Mesenchymal stem cell (in vitro differentiated cells and primary cell): ENCODE measurements around the gene LARGE1.
A peak's percentile ranks its signal among the peaks of the same experiment; 100 is the strongest.

Experiments used
- DNase-seq: peaks from one replicate; pipeline ENCODE4 v3.0.0-alpha.2; 2013
- H2AFZ ChIP-seq: one replicate; pipeline ENCODE4 v1.6.1; 2013; ENCODE audit warnings: low read depth, mild to moderate bottlenecking, control low read depth, inconsistent platforms, low read length, moderate library complexity
- H2AK5ac ChIP-seq: 2 replicates; pipeline ENCODE4 v1.6.1; 2013; ENCODE audit warnings: low read length, moderate library complexity, mild to moderate bottlenecking, inconsistent platforms; ENCODE audit not compliant: severe bottlenecking
- H2BK120ac ChIP-seq: one replicate; pipeline ENCODE4 v1.6.1; 2013; ENCODE audit warnings: low read depth, mild to moderate bottlenecking, inconsistent platforms, low read length, moderate library complexity
- H2BK12ac ChIP-seq, 2 experiments: one replicate each; pipeline ENCODE4 v1.6.1; 2013; ENCODE audit warnings: inconsistent platforms in 2 of 2, low read length in 2 of 2, mild to moderate bottlenecking in 2 of 2, moderate library complexity in 2 of 2, control low read depth in 1 of 2
- H2BK15ac ChIP-seq: one replicate; pipeline ENCODE4 v1.6.1; 2013; ENCODE audit warnings: mild to moderate bottlenecking, low read depth, inconsistent platforms; ENCODE audit not compliant: poor library complexity, severe bottlenecking
- H2BK5ac ChIP-seq: 2 replicates; pipeline ENCODE4 v1.6.1; 2013; ENCODE audit warnings: low read depth, mild to moderate bottlenecking, low read length, control low read depth, inconsistent platforms; ENCODE audit not compliant: poor library complexity, severe bottlenecking
- H3K14ac ChIP-seq, 2 experiments: one replicate each; pipeline ENCODE4 v1.6.1; 2013; ENCODE audit warnings: inconsistent platforms in 2 of 2, low read length in 2 of 2, control low read depth in 1 of 2, mild to moderate bottlenecking in 1 of 2, moderate library complexity in 1 of 2
- H3K18ac ChIP-seq, 2 experiments: one replicate each; pipeline ENCODE4 v1.6.1; 2013; ENCODE audit warnings: inconsistent platforms in 2 of 2, low read length in 2 of 2, control low read depth in 1 of 2, low read depth in 1 of 2, mild to moderate bottlenecking in 1 of 2
- H3K23ac ChIP-seq, 2 experiments: one replicate each; pipeline ENCODE4 v1.6.1; 2013; ENCODE audit warnings: inconsistent platforms in 2 of 2, low read length in 2 of 2, mild to moderate bottlenecking in 2 of 2, moderate library complexity in 2 of 2, control low read depth in 1 of 2
- H3K27ac ChIP-seq: 2 replicates; pipeline ENCODE4 v1.5.1; 2013; ENCODE audit warnings: mild to moderate bottlenecking, moderate library complexity, low read length, control low read depth, inconsistent platforms; ENCODE audit not compliant: poor library complexity, severe bottlenecking
- H3K27me3 ChIP-seq, 2 experiments: 2 replicates each; pipeline versions ENCODE4 v1.6.1 to v1.7.0; 2013; ENCODE audit warnings: low read length in 2 of 2, mild to moderate bottlenecking in 2 of 2, moderate library complexity in 2 of 2, control low read depth in 1 of 2, inconsistent platforms in 1 of 2; ENCODE audit not compliant: control insufficient read depth in 1 of 2, insufficient read depth in 1 of 2
- H3K36me3 ChIP-seq, 2 experiments: 2 replicates each; pipeline versions ENCODE4 v1.6.1 to v1.7.0; 2013; ENCODE audit warnings: low read length in 2 of 2, control low read depth in 1 of 2, inconsistent platforms in 1 of 2, low read depth in 1 of 2, mild to moderate bottlenecking in 1 of 2; ENCODE audit not compliant: insufficient read depth in 2 of 2, control insufficient read depth in 1 of 2
- H3K4ac ChIP-seq, 2 experiments: one replicate each; pipeline ENCODE4 v1.6.1; 2013; ENCODE audit warnings: inconsistent platforms in 2 of 2, low read length in 2 of 2, mild to moderate bottlenecking in 2 of 2, moderate library complexity in 2 of 2, control low read depth in 1 of 2, low read depth in 1 of 2
- H3K4me1 ChIP-seq: 2 replicates; pipeline ENCODE4 v1.6.1; 2013; ENCODE audit warnings: low read depth, low read length, control low read depth; ENCODE audit not compliant: control insufficient read depth, insufficient read depth
- H3K4me2 ChIP-seq: 2 replicates; pipeline ENCODE4 v1.6.1; 2013; ENCODE audit warnings: low read length, mild to moderate bottlenecking, inconsistent platforms; ENCODE audit not compliant: poor library complexity, severe bottlenecking
- H3K4me3 ChIP-seq, 2 experiments: 2 replicates each; pipeline versions ENCODE4 v1.5.1 to v1.7.0; 2013; ENCODE audit warnings: low read length in 2 of 2, mild to moderate bottlenecking in 2 of 2, control low read depth in 1 of 2, low read depth in 1 of 2; ENCODE audit not compliant: insufficient read depth in 1 of 2
- H3K79me1 ChIP-seq: replicated peaks from 2 replicates; pipeline ENCODE4 v1.6.1; 2013; ENCODE audit warnings: mild to moderate bottlenecking, control low read depth, low read length, inconsistent platforms; ENCODE audit not compliant: poor library complexity, severe bottlenecking
- H3K9ac ChIP-seq: 2 replicates; pipeline ENCODE4 v1.7.0; 2013; ENCODE audit warnings: mild to moderate bottlenecking, low read length, moderate library complexity
- H3K9me3 ChIP-seq: 2 replicates; pipeline ENCODE4 v1.7.0; 2013; ENCODE audit warnings: mild to moderate bottlenecking, low read length; ENCODE audit not compliant: control insufficient read depth
- H4K8ac ChIP-seq: one replicate; pipeline ENCODE4 v1.6.1; 2013; ENCODE audit warnings: inconsistent platforms, mild to moderate bottlenecking, low read length, moderate library complexity
- H4K91ac ChIP-seq: one replicate; pipeline ENCODE4 v1.6.1; 2013; ENCODE audit warnings: mild to moderate bottlenecking, low read length, inconsistent platforms
- WGBS: methylation state at CpG from one replicate; pipeline ENCODE4 v1.1.7; 2013; ENCODE audit warnings: mixed read lengths; 5-methylcytosine and 5-hydroxymethylcytosine counted together

Gene LARGE1

DNA sequence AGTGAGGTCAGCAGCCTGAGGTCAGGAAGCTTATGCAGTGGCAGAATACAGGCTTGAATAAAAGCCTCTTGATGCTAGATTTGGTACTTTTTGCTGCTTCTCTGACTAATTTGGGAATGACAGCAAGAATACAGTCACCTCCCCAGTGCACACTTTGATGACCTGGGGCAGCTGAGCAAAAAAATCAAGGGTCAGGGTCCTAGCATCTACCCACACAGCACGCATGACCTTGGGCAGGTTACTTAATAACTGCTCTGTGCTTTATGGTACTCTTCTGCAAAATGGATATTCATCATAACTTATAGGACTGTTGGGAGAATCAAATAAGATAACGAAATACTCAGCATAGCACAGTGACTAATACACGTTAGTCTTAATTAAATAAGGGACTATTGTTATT lies 518.0 kb downstream of the LARGE1 start:
- Histone ChIP-seq H2AFZ (no peak overlapping the region), H3K36me3 (peaks cover 0 to 7% of the 10 kb centered on the region in 2 experiments), H3K23ac (no peak overlapping the region), H2BK15ac (no peak overlapping the region), H3K4me1 (peaks cover 7% of the 10 kb centered on the region), H4K8ac (no peak overlapping the region), H3K27ac (no peak overlapping the region), H3K27me3 (no peaks in the 10 kb centered on the region), H3K4me3 (no peak overlapping the region), H3K4ac (no peak overlapping the region), H3K14ac (no peak overlapping the region), H2BK12ac (no peak overlapping the region), H3K4me2 (no peak overlapping the region), H2BK5ac (no peak overlapping the region), H3K9ac (no peak overlapping the region), H2AK5ac (peak overlapping the region; percentile 20), H3K79me1 (no peaks in the 10 kb centered on the region), H4K91ac (no peak overlapping the region), H3K9me3 (no peaks in the 10 kb centered on the region), H2BK120ac (no peak overlapping the region), H3K18ac (no peak overlapping the region)
- 100% methylated on average over 1 of the region's 3 CpGs for WGBS
- no peak for DNase-seq

DNA sequence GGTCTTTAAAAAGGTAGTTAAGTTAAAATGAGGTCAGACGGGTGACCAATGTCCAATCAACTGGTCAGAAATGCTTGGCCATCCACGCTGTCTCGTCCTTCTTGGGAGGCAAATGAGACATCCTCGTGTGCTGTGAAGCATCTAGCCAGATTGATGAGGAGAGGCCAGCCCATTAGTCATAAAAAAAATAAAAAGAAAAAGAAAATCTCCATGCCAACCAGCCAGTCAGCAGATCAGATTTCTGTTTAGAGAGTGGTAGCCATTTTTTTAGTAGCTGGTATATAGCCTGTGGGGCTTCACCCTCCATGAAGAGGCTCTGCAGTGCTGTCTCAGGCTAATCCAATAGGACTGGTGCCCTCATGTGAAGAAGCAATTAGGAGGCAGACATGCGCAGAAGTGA lies 519.0 kb downstream of the LARGE1 start:
- DNase-seq: no peak
- Histone ChIP-seq H3K4me1 (peaks cover 7% of the 10 kb centered on the region), H3K14ac (no peak overlapping the region), H3K27me3 (no peaks in the 10 kb centered on the region), H3K23ac (no peak overlapping the region), H3K27ac (no peak overlapping the region), H3K18ac (no peak overlapping the region), H3K9ac (no peak overlapping the region), H4K91ac (no peak overlapping the region), H2AK5ac (peak overlapping the region; percentile 9), H2BK120ac (no peak overlapping the region), H2BK12ac (no peak overlapping the region), H4K8ac (no peak overlapping the region), H3K79me1 (no peaks in the 10 kb centered on the region), H2BK15ac (no peak overlapping the region), H2BK5ac (no peak overlapping the region), H3K9me3 (no peaks in the 10 kb centered on the region), H3K4ac (no peak overlapping the region), H3K4me3 (no peak overlapping the region), H3K36me3 (peaks cover 0 to 7% of the 10 kb centered on the region in 2 experiments), H2AFZ (no peak overlapping the region), H3K4me2 (no peak overlapping the region)
- WGBS: 65% methylated on average over 4 of the region's 5 CpGs

DNA sequence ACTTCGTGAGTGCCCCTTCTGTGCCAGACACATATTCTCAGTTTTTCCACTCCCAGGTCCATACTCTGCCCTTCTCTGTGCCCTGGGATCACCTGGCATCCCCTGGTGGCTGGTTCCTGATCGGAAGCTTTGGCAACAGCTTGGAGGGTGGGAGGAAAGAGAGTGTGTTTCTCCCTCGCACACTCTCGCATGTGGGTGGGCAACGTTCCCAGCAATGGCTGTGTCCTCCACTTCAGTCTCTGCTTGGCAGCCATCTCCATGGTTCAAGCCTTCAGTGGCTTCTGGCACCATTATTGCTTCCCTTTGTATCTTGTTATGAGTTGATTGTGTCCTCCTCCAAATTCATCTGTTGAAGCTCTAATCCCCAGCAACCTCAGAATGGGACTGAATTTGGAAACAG lies 519.4 kb downstream of the LARGE1 start:
- Histone ChIP-seq H3K4me1 (peaks cover 7% of the 10 kb centered on the region), H3K14ac (no peak overlapping the region), H2BK5ac (no peak overlapping the region), H3K27me3 (no peaks in the 10 kb centered on the region), H2AFZ (no peak overlapping the region), H3K4ac (no peak overlapping the region), H3K4me3 (no peak overlapping the region), H2BK15ac (no peak overlapping the region), H3K23ac (no peak overlapping the region), H3K36me3 (peaks cover 0 to 4% of the 10 kb centered on the region in 2 experiments), H2BK12ac (no peak overlapping the region), H3K9me3 (no peaks in the 10 kb centered on the region), H3K18ac (no peak overlapping the region), H3K4me2 (no peak overlapping the region), H3K27ac (peak overlapping the region; percentile 51), H3K79me1 (no peaks in the 10 kb centered on the region), H3K9ac (no peak overlapping the region), H4K91ac (no peak overlapping the region), H4K8ac (no peak overlapping the region), H2AK5ac (peak overlapping the region; percentile 82), H2BK120ac (no peak overlapping the region)
- no peak for DNase-seq
- 91% methylated on average over 4 of the region's 5 CpGs for WGBS

DNA sequence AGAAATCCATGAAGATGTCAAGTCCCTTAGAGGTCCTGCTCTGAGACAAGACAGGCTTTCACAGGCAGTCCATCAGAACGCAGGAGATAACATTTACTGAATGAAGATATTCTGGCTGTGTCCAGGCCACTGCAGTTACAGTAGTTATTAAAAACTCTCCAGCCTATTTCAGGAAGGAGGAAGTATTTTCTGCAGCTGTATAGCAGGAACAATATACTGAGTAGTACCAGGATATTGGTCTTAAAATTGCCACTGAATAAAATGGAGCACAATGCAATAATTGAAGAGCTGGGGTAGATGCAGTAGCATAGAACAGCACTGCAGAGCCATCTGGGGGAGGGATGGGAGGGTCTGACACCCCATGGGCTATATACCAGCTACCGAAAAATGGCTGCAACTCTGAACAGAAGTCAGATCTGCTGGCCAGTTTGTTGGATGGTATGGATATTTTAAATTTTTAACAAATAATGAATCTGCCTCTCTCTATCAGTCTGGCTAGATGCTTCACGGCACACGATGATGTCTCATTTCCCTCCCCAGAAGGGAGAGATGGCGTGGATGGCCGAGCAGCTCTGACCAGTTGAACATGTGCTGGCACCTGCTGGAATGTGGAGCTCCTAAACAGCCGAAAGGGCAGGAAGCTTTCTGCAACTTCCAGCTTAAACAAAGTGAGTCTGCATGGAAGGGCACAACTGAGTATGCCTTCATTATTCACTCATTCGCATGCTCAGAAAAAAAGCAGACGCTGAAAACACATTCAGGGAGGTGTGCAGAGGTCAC lies 520.0 kb downstream of the LARGE1 start:
- Histone ChIP-seq H3K4me2 (no peak overlapping the region), H3K79me1 (no peaks in the 10 kb centered on the region), H3K4me3 (no peak overlapping the region), H3K4ac (no peak overlapping the region), H2BK120ac (no peak overlapping the region), H3K27ac (peak overlapping the region; percentile 51), H4K91ac (no peak overlapping the region), H2AK5ac (no peak overlapping the region), H4K8ac (no peak overlapping the region), H2BK15ac (no peak overlapping the region), H3K9me3 (no peaks in the 10 kb centered on the region), H2BK5ac (no peak overlapping the region), H2AFZ (no peak overlapping the region), H3K9ac (no peak overlapping the region), H3K36me3 (peaks cover 0 to 4% of the 10 kb centered on the region in 2 experiments), H3K27me3 (no peaks in the 10 kb centered on the region), H3K18ac (no peak overlapping the region), H3K14ac (no peak overlapping the region), H3K4me1 (peaks cover 7% of the 10 kb centered on the region), H3K23ac (no peak overlapping the region), H2BK12ac (no peak overlapping the region)
- no peak for DNase-seq
- WGBS: 98% methylated on average over 8 of the region's 9 CpGs
